COLO829 (cell line): ENCODE data around the gene INS.

Experiments
- DNase-seq: peaks from one replicate; pipeline ENCODE4 v3.0.0; 2012; ENCODE audit warnings: low spot score

Gene INS

GRCh38 chr11:2160736-2161259 lies at the start of gene INS:
Gene INS, minus strand, starts transcription at chr11:2161209. Its CDS starts 238 bp downstream, at chr11:2160971.
- DNase-seq: no peak

- DNase-seq: no peak
Measured at GRCh38 chr11:2210366-2211112, 49.5 kb upstream of the INS start.

GRCh38 chr11:2209900-2210321 lies 48.9 kb upstream of the INS start:
- no peak for DNase-seq

- DNase-seq: no peak
Measured at GRCh38 chr11:2209370-2209801, 48.4 kb upstream of the INS start.

GRCh38 chr11:2208691-2209369 lies 47.8 kb upstream of the INS start:
- DNase-seq: no peak

GRCh38 chr11:2207773-2208621 lies 47.0 kb upstream of the INS start:
- no peak for DNase-seq

- no peak for DNase-seq
Measured at GRCh38 chr11:2207212-2207611, 46.2 kb upstream of the INS start.

GRCh38 chr11:2205981-2206690 lies 45.1 kb upstream of the INS start:
- DNase-seq: no peak

GRCh38 chr11:2205214-2205720 lies 44.3 kb upstream of the INS start:
- no peak for DNase-seq

GRCh38 chr11:2204361-2205213 lies 43.6 kb upstream of the INS start:
- no peak for DNase-seq

GRCh38 chr11:2203440-2204259 lies 42.6 kb upstream of the INS start:
- DNase-seq: no peak

- DNase-seq: no peak
Measured at GRCh38 chr11:2202900-2203439, 42.0 kb upstream of the INS start.

GRCh38 chr11:2202071-2202899 lies 41.3 kb upstream of the INS start:
- no peak for DNase-seq

GRCh38 chr11:2201542-2201941 lies 40.5 kb upstream of the INS start:
- DNase-seq: no peak

- DNase-seq: no peak
Measured at GRCh38 chr11:2200957-2201519, 40.0 kb upstream of the INS start.

GRCh38 chr11:2200536-2200935 lies 39.5 kb upstream of the INS start:
- no peak for DNase-seq

GRCh38 chr11:2199466-2200341 lies 38.7 kb upstream of the INS start:
- no peak for DNase-seq
